SK-N-SH treated with all-trans-retinoic acid at 6 μM for 48 hours (cell line): ENCODE measurements around the gene POU2F1.

Experiments
- ATAC-seq: fragments of 200-7000 bp; cut with Tn5 transposase; 3 replicates; pipeline ENCODE4 v1.9.1; 2020; ENCODE audit warnings: mild to moderate bottlenecking, moderate library complexity
- ARNTL ChIP-seq: fragments of 450-650 bp; formaldehyde crosslinking; IDR thresholded peaks from 2 replicates; pipeline ENCODE4 v1.5.0; 2020; ENCODE audit warnings: low read depth, mild to moderate bottlenecking, moderate library complexity, borderline replicate concordance
- BACH2 ChIP-seq: fragments of 250-450 bp; sonication (Bioruptor Pico); IDR thresholded peaks from 2 replicates; pipeline ENCODE4 v1.9.0; 2021; ENCODE audit warnings: mild to moderate bottlenecking, borderline replicate concordance
- CSDC2 ChIP-seq: fragments of 250-450 bp; sonication (Bioruptor Pico); IDR thresholded peaks from 2 replicates; pipeline ENCODE4 v1.5.0; 2020; ENCODE audit warnings: mild to moderate bottlenecking, moderate library complexity
- GLIS3 ChIP-seq: fragments of 250-450 bp; sonication (Bioruptor Pico); IDR thresholded peaks from 2 replicates; pipeline ENCODE4 v1.5.0; 2020; ENCODE audit warnings: mild to moderate bottlenecking, moderate library complexity
- ISL1 ChIP-seq: fragments of 250-450 bp; sonication (Bioruptor Pico); IDR thresholded peaks from 2 replicates; pipeline ENCODE4 v2.1.2; 2022; ENCODE audit warnings: mild to moderate bottlenecking, moderate library complexity
- OSR1 ChIP-seq: fragments of 250-450 bp; sonication (Bioruptor Pico); IDR thresholded peaks from 2 replicates; pipeline ENCODE4 v1.8.0; 2022; ENCODE audit warnings: moderate library complexity, mild to moderate bottlenecking, inconsistent platforms
- PPARA ChIP-seq: fragments of 250-450 bp; sonication (Bioruptor Pico); IDR thresholded peaks from 2 replicates; pipeline ENCODE4 v1.5.0; 2020; ENCODE audit warnings: mild to moderate bottlenecking, borderline replicate concordance
- SNAI2 ChIP-seq: fragments of 250-450 bp; sonication (Bioruptor Pico); IDR thresholded peaks from 2 replicates; pipeline ENCODE4 v1.5.0; 2020; ENCODE audit warnings: mild to moderate bottlenecking, moderate library complexity
- TCF4 ChIP-seq: fragments of 250-450 bp; sonication (Bioruptor Pico); IDR thresholded peaks from 2 replicates; pipeline ENCODE4 v1.8.0; 2021; ENCODE audit warnings: mild to moderate bottlenecking, moderate library complexity, borderline replicate concordance
- TOX ChIP-seq: fragments of 250-450 bp; sonication (Bioruptor Pico); IDR thresholded peaks from 2 replicates; pipeline ENCODE4 v1.8.0; 2021; ENCODE audit warnings: mild to moderate bottlenecking, moderate library complexity, borderline replicate concordance
- ZFP3 ChIP-seq: fragments of 250-450 bp; sonication (Bioruptor Pico); IDR thresholded peaks from 2 replicates; pipeline ENCODE4 v1.5.0; 2020; ENCODE audit warnings: mild to moderate bottlenecking, moderate library complexity
- ZFP30 ChIP-seq: fragments of 450-650 bp; formaldehyde crosslinking; IDR thresholded peaks from 2 replicates; pipeline ENCODE4 v1.5.0; 2022; ENCODE audit warnings: mild to moderate bottlenecking, moderate library complexity
- ZNF70 ChIP-seq: fragments of 450-650 bp; formaldehyde crosslinking; IDR thresholded peaks from 2 replicates; pipeline ENCODE4 v1.5.0; 2020; ENCODE audit warnings: mild to moderate bottlenecking, moderate library complexity
- ZNF8 ChIP-seq: fragments of 450-650 bp; formaldehyde crosslinking; IDR thresholded peaks from 2 replicates; pipeline ENCODE4 v1.5.0; 2020; ENCODE audit warnings: mild to moderate bottlenecking, moderate library complexity
- TF ChIP-seq, protein P1 (sequence below): fragments of 250-450 bp; sonication (Bioruptor Pico); IDR thresholded peaks from 2 replicates; pipeline ENCODE4 v1.5.1; 2020; ENCODE audit warnings: low read depth, mild to moderate bottlenecking, moderate library complexity
- TF ChIP-seq, protein P2 (sequence below): fragments of 250-450 bp; sonication (Bioruptor Pico); IDR thresholded peaks from 2 replicates; pipeline ENCODE4 v1.8.0; 2020; ENCODE audit warnings: mild to moderate bottlenecking, moderate library complexity, borderline replicate concordance
- TF ChIP-seq, protein P3 (sequence below): fragments of 250-450 bp; sonication (Bioruptor Pico); IDR thresholded peaks from 2 replicates; pipeline ENCODE4 v1.5.1; 2021; ENCODE audit warnings: mild to moderate bottlenecking, moderate library complexity
- TF ChIP-seq, protein P4 (sequence below): fragments of 250-450 bp; sonication (Bioruptor Pico); IDR thresholded peaks from 2 replicates; pipeline ENCODE4 v1.5.0; 2020; ENCODE audit warnings: mild to moderate bottlenecking, moderate library complexity
- TF ChIP-seq, protein P5 (sequence below): fragments of 250-450 bp; sonication (Bioruptor Pico); IDR thresholded peaks from 2 replicates; pipeline ENCODE4 v1.8.0; 2021; ENCODE audit warnings: low read depth, mild to moderate bottlenecking, moderate library complexity, borderline replicate concordance

POU2F1 gene

DNA sequence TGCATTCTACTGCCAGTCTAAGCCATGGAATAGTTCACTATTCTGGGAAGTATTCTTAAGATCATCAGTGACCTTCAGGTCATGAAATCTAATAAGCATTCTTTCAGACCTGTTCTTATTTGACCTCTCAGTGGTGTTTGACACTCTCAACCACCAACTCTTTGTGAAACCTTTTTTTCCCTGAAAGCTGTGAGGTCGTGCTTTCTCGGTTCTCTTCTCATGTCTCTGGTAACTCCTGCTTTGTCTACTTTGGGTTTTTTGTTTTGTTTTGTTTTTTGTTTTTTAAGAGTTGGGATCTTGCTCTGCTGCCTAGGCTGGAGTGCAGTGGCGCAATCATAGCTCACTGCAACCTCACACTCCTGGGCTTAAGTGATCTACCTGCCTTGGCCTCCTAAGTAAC lies 56.3 kb downstream of the POU2F1 start (continued):
- TF ChIP-seq CSDC2 (CRISPR knock-in tag): no peak
- no peak for TF ChIP-seq GLIS3 (CRISPR knock-in tag)
- no peak for TF ChIP-seq ISL1 (CRISPR knock-in tag)
- TF ChIP-seq, protein P1, sequence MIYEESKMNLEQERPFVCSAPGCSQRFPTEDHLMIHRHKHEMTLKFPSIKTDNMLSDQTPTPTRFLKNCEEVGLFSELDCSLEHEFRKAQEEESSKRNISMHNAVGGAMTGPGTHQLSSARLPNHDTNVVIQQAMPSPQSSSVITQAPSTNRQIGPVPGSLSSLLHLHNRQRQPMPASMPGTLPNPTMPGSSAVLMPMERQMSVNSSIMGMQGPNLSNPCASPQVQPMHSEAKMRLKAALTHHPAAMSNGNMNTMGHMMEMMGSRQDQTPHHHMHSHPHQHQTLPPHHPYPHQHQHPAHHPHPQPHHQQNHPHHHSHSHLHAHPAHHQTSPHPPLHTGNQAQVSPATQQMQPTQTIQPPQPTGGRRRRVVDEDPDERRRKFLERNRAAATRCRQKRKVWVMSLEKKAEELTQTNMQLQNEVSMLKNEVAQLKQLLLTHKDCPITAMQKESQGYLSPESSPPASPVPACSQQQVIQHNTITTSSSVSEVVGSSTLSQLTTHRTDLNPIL (CRISPR knock-in tag): no peak
- TF ChIP-seq BACH2 (CRISPR knock-in tag): no peak
- TF ChIP-seq, all 23 proteins: peak for 0

DNA sequence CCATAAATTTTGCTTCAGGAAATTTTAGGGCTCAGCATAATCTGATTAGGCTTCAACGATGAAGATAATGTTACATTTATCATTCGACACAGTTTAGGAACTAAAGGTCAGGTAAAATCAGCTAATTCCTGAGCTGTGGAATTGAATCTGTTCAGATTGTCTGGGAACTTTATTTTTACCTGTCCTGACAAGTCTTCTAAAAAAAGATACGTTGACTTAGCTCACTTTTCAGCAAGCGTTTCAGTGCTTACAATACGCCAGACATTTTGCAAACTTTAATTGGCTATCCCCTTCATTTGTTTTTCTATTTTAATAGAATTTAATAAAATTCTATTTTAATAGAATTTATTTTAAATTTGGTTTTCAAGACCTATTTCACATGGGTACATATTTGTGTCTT lies 57.8 kb downstream of the POU2F1 start:
- ATAC-seq: no peak
- no peak for TF ChIP-seq ZNF70 (CRISPR knock-in tag)

DNA sequence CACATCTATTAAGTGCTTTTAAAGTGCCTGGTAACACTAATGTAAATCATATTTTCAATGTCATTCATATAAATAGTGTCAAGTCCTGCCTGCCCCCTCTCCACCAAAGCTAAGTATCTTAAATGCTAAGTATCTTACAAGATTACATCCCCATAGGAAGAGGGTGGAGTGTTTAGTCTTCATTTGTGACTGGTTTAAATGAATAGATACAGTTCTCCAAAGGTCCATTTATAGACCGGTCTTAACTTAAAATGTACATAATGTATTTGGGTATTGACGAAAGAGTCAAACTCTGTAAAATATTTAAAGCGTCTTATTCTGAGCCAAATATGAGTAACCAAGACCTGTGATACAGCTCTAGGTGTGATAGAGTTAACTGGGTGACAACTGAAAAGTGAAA lies 60.2 kb downstream of the POU2F1 start:
- no peak for ATAC-seq
- TF ChIP-seq ISL1 (CRISPR knock-in tag): no peak
- no peak for TF ChIP-seq TCF4 (CRISPR knock-in tag)
- no peak for TF ChIP-seq TOX (CRISPR knock-in tag)
- no peak for TF ChIP-seq ZNF70 (CRISPR knock-in tag)
- no peak for TF ChIP-seq ZFP3
- TF ChIP-seq ZFP30: no peak
- TF ChIP-seq ZNF8 (CRISPR knock-in tag): no peak
- TF ChIP-seq, protein P2, sequence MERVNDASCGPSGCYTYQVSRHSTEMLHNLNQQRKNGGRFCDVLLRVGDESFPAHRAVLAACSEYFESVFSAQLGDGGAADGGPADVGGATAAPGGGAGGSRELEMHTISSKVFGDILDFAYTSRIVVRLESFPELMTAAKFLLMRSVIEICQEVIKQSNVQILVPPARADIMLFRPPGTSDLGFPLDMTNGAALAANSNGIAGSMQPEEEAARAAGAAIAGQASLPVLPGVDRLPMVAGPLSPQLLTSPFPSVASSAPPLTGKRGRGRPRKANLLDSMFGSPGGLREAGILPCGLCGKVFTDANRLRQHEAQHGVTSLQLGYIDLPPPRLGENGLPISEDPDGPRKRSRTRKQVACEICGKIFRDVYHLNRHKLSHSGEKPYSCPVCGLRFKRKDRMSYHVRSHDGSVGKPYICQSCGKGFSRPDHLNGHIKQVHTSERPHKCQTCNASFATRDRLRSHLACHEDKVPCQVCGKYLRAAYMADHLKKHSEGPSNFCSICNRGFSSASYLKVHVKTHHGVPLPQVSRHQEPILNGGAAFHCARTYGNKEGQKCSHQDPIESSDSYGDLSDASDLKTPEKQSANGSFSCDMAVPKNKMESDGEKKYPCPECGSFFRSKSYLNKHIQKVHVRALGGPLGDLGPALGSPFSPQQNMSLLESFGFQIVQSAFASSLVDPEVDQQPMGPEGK (CRISPR knock-in tag): no peak
- no peak for TF ChIP-seq SNAI2 (CRISPR knock-in tag)
- no peak for TF ChIP-seq ARNTL (CRISPR knock-in tag)
- TF ChIP-seq, protein P3, sequence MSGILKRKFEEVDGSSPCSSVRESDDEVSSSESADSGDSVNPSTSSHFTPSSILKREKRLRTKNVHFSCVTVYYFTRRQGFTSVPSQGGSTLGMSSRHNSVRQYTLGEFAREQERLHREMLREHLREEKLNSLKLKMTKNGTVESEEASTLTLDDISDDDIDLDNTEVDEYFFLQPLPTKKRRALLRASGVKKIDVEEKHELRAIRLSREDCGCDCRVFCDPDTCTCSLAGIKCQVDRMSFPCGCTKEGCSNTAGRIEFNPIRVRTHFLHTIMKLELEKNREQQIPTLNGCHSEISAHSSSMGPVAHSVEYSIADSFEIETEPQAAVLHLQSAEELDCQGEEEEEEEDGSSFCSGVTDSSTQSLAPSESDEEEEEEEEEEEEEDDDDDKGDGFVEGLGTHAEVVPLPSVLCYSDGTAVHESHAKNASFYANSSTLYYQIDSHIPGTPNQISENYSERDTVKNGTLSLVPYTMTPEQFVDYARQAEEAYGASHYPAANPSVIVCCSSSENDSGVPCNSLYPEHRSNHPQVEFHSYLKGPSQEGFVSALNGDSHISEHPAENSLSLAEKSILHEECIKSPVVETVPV (CRISPR knock-in tag): no peak
- TF ChIP-seq, protein P1 (CRISPR knock-in tag): no peak
- TF ChIP-seq OSR1: no peak
- TF ChIP-seq PPARA (CRISPR knock-in tag): no peak
- TF ChIP-seq, protein P4, sequence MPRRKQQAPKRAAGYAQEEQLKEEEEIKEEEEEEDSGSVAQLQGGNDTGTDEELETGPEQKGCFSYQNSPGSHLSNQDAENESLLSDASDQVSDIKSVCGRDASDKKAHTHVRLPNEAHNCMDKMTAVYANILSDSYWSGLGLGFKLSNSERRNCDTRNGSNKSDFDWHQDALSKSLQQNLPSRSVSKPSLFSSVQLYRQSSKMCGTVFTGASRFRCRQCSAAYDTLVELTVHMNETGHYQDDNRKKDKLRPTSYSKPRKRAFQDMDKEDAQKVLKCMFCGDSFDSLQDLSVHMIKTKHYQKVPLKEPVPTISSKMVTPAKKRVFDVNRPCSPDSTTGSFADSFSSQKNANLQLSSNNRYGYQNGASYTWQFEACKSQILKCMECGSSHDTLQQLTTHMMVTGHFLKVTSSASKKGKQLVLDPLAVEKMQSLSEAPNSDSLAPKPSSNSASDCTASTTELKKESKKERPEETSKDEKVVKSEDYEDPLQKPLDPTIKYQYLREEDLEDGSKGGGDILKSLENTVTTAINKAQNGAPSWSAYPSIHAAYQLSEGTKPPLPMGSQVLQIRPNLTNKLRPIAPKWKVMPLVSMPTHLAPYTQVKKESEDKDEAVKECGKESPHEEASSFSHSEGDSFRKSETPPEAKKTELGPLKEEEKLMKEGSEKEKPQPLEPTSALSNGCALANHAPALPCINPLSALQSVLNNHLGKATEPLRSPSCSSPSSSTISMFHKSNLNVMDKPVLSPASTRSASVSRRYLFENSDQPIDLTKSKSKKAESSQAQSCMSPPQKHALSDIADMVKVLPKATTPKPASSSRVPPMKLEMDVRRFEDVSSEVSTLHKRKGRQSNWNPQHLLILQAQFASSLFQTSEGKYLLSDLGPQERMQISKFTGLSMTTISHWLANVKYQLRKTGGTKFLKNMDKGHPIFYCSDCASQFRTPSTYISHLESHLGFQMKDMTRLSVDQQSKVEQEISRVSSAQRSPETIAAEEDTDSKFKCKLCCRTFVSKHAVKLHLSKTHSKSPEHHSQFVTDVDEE (CRISPR knock-in tag): no peak
- TF ChIP-seq, protein P5, sequence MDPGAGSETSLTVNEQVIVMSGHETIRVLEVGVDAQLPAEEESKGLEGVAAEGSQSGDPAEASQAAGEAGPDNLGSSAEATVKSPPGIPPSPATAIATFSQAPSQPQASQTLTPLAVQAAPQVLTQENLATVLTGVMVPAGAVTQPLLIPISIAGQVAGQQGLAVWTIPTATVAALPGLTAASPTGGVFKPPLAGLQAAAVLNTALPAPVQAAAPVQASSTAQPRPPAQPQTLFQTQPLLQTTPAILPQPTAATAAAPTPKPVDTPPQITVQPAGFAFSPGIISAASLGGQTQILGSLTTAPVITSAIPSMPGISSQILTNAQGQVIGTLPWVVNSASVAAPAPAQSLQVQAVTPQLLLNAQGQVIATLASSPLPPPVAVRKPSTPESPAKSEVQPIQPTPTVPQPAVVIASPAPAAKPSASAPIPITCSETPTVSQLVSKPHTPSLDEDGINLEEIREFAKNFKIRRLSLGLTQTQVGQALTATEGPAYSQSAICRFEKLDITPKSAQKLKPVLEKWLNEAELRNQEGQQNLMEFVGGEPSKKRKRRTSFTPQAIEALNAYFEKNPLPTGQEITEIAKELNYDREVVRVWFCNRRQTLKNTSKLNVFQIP (CRISPR knock-in tag): no peak
- no peak for TF ChIP-seq CSDC2 (CRISPR knock-in tag)
